K562 (cell line): ENCODE measurements around the gene DNAJC6. TPM values are rescaled to one million over a fixed set of nuclear protein-coding genes. Genes with fewer than 3 reads are reported as not detected.

Source experiments
- CBFA2T2 ChIP-seq: fragments of 450-650 bp; conservative IDR thresholded peaks from 2 replicates; pipeline ENCODE4 v1.6.1; 2017; ENCODE audit warnings: mild to moderate bottlenecking
- FOXA1 ChIP-seq: fragments of 450-650 bp; IDR thresholded peaks from 2 replicates; pipeline ENCODE4 v1.6.1; 2016; ENCODE audit warnings: mild to moderate bottlenecking, borderline replicate concordance
- GMEB1 ChIP-seq: fragments of 250-450 bp; sonication (Bioruptor Pico); IDR thresholded peaks from 2 replicates; pipeline ENCODE4 v1.4.0; 2020; ENCODE audit warnings: mild to moderate bottlenecking
- JUN ChIP-seq, 2 experiments: sonication (generic) in 1 of 2; formaldehyde crosslinking in 1 of 2; IDR thresholded peaks; 2 replicates each; pipeline versions ENCODE4 v1.6.1 to v1.8.0; 2012 to 2022; ENCODE audit warnings: borderline replicate concordance in 2 of 2, mild to moderate bottlenecking in 2 of 2, improper control_type of control experiment in 1 of 2, low read depth in 1 of 2, low read length in 1 of 2, missing genetic modification reagents in 1 of 2
- MAFK ChIP-seq: IDR thresholded peaks from 2 replicates; pipeline ENCODE4 v1.6.1; 2011; ENCODE audit warnings: low read length, improper control_type of control experiment
- NCOR1 ChIP-seq: fragments of 450-650 bp; IDR thresholded peaks from 2 replicates; pipeline ENCODE4 v1.6.1; 2016; ENCODE audit warnings: mild to moderate bottlenecking, moderate library complexity
- PKNOX1 ChIP-seq: fragments of 450-650 bp; IDR thresholded peaks from 2 replicates; pipeline ENCODE4 v1.6.1; 2016
- RNF219 ChIP-seq: fragments of 250-450 bp; sonication (Bioruptor Pico); IDR thresholded peaks from 2 replicates; pipeline ENCODE4 v1.5.0; 2022; ENCODE audit warnings: mild to moderate bottlenecking
- SLC30A9 ChIP-seq: fragments of 250-450 bp; sonication (Bioruptor Pico); IDR thresholded peaks from 2 replicates; pipeline ENCODE4 v1.8.0; 2022; ENCODE audit warnings: mild to moderate bottlenecking, moderate library complexity
- SMAD3 ChIP-seq: fragments of 450-650 bp; formaldehyde crosslinking; conservative IDR thresholded peaks from 2 replicates; pipeline ENCODE4 v1.4.0; 2020; ENCODE audit warnings: mild to moderate bottlenecking
- TAF1 ChIP-seq: IDR thresholded peaks from 2 replicates; pipeline ENCODE4 v1.6.1; 2011; ENCODE audit warnings: mild to moderate bottlenecking, low read length, moderate library complexity; ENCODE audit not compliant: insufficient read depth, control insufficient read depth, severe bottlenecking; ENCODE audit errors: extremely low read depth
- ZNF436 ChIP-seq: fragments of 250-450, 450-650 bp; sonication (Bioruptor Pico); formaldehyde crosslinking; IDR thresholded peaks from 2 replicates; pipeline ENCODE4 v1.7.0; 2020; ENCODE audit warnings: mild to moderate bottlenecking
- ZNF639 ChIP-seq, 2 experiments: fragments of 200-800 bp in 1 of 2; sonication (Bioruptor generic) in 1 of 2; sonication (generic) in 1 of 2; formaldehyde crosslinking in 1 of 2; IDR thresholded peaks in 1 of 2; conservative IDR thresholded peaks in 1 of 2; 2 replicates each; pipeline versions ENCODE4 v1.5.0 to v1.6.1; 2016 to 2020; ENCODE audit warnings: missing compliant biosample characterization in 1 of 2, missing genetic modification characterization in 1 of 2, missing genetic modification reagents in 1 of 2
- polyA plus RNA-seq, 8 experiments: library from polyadenylated mRNA; depleted of rRNA in 4 of 8; stranded (reverse) in 5 of 8; unstranded in 3 of 8; fragments of >200 nt; fragmentation: Nextera tagmentation in 2 of 8; fragmentation: Illumina TruSeq in 1 of 8; extraction: Ambion mirVana in 2 of 8; extraction: Trizol in 1 of 8; gene quantifications; 2 replicates each; pipeline versions ENCODE4 v1.2.1 to v1.2.3, GENCODE V29; 2011 to 2014; ENCODE audit warnings: inconsistent platforms in 1 of 8, missing spikeins in 1 of 8
- total RNA-seq, 7 experiments: library from RNA; depleted of rRNA in 6 of 7; stranded (reverse); fragments of >200 nt in 6 of 7; fragmentation: Illumina TruSeq in 2 of 7; extraction: Trizol in 2 of 7; gene quantifications; 2 replicates each; pipeline versions ENCODE4 v1.2.1 to v1.2.3, GENCODE V29; 2011 to 2021; ENCODE audit warnings: low replicate concordance in 1 of 7
- TF ChIP-seq, protein P1 (sequence below): fragments of 200-800 bp; sonication (Bioruptor generic); IDR thresholded peaks from 2 replicates; pipeline ENCODE4 v1.6.1; 2016; ENCODE audit warnings: missing genetic modification characterization, missing compliant biosample characterization

Gene DNAJC6
- total and polyA plus RNA-seq, 9 of the 15 experiments (the other 6 are each of a cell fraction or from before 2014, with no cell fraction given), result 6.7 to 78.7 (median 28.0) TPM

- TF ChIP-seq JUN (IDR thresholded peaks at IDR 0.05; ENCODE audit: borderline replicate concordance, low read depth, low read length) (peak; percentile 13; the same call in 1 of the 2 replicates), JUN (CRISPR knock-in tag; IDR thresholded peaks at IDR 0.05; ENCODE audit: borderline replicate concordance) (no peak), TAF1 (peak; percentile 19), PKNOX1 (peak; percentile 23; the same call in 1 of the 2 replicates), RNF219 (CRISPR knock-in tag) (no peak), GMEB1 (no peak), MAFK (0 out of 2 replicates have a peak, but pooled peaks have one; percentile 4), CBFA2T2 (peak; percentile 95), SLC30A9 (no peak), ZNF639 (CRISPR knock-in tag; conservative IDR thresholded peaks at IDR 0.05 in 1 of 2, IDR thresholded peaks at IDR 0.05 in 1 of 2) (peak in 1 of 2 experiments; percentile 42; a peak in 1 of 4 replicates), NCOR1 (peak; percentile 95), SMAD3 (CRISPR knock-in tag) (no peak), ZNF436 (no peak), FOXA1 (peak; percentile 85)
- TF ChIP-seq, protein P1, sequence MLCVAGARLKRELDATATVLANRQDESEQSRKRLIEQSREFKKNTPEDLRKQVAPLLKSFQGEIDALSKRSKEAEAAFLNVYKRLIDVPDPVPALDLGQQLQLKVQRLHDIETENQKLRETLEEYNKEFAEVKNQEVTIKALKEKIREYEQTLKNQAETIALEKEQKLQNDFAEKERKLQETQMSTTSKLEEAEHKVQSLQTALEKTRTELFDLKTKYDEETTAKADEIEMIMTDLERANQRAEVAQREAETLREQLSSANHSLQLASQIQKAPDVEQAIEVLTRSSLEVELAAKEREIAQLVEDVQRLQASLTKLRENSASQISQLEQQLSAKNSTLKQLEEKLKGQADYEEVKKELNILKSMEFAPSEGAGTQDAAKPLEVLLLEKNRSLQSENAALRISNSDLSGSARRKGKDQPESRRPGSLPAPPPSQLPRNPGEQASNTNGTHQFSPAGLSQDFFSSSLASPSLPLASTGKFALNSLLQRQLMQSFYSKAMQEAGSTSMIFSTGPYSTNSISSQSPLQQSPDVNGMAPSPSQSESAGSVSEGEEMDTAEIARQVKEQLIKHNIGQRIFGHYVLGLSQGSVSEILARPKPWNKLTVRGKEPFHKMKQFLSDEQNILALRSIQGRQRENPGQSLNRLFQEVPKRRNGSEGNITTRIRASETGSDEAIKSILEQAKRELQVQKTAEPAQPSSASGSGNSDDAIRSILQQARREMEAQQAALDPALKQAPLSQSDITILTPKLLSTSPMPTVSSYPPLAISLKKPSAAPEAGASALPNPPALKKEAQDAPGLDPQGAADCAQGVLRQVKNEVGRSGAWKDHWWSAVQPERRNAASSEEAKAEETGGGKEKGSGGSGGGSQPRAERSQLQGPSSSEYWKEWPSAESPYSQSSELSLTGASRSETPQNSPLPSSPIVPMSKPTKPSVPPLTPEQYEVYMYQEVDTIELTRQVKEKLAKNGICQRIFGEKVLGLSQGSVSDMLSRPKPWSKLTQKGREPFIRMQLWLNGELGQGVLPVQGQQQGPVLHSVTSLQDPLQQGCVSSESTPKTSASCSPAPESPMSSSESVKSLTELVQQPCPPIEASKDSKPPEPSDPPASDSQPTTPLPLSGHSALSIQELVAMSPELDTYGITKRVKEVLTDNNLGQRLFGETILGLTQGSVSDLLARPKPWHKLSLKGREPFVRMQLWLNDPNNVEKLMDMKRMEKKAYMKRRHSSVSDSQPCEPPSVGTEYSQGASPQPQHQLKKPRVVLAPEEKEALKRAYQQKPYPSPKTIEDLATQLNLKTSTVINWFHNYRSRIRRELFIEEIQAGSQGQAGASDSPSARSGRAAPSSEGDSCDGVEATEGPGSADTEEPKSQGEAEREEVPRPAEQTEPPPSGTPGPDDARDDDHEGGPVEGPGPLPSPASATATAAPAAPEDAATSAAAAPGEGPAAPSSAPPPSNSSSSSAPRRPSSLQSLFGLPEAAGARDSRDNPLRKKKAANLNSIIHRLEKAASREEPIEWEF (CRISPR knock-in tag), result no peak
Observed at GRCh38 chr1:65317866-65318653, 8.7 kb downstream of the DNAJC6 start (continued).
